ENCODE results near the gene KIAA0930.

- TF ChIP-seq SNAI2 (CRISPR knock-in tag; IDR thresholded peaks at IDR 0.05) (no peak), CSRNP3 (CRISPR knock-in tag; IDR thresholded peaks at IDR 0.05) (no peak), ISL1 (CRISPR knock-in tag; IDR thresholded peaks at IDR 0.05) (no peak), ZNF565 (CRISPR knock-in tag; conservative IDR thresholded peaks at IDR 0.05; ENCODE audit: low read depth) (no peak), POU6F1 (CRISPR knock-in tag; IDR thresholded peaks at IDR 0.05; ENCODE audit: borderline replicate concordance, low read depth) (no peak), ZFP30 (CRISPR knock-in tag; IDR thresholded peaks at IDR 0.05) (no peak), PATZ1 (CRISPR knock-in tag; IDR thresholded peaks at IDR 0.05; ENCODE audit: borderline replicate concordance) (no peak), OSR1 (CRISPR knock-in tag; IDR thresholded peaks at IDR 0.05) (no peak), TCF4 (CRISPR knock-in tag; IDR thresholded peaks at IDR 0.05; ENCODE audit: borderline replicate concordance) (no peak), TSHZ2 (CRISPR knock-in tag; IDR thresholded peaks at IDR 0.05) (no peak), ARNTL (CRISPR knock-in tag; IDR thresholded peaks at IDR 0.05; ENCODE audit: borderline replicate concordance, low read depth) (no peak), ZC3H10 (CRISPR knock-in tag; IDR thresholded peaks at IDR 0.05) (no peak), RARB (CRISPR knock-in tag; IDR thresholded peaks at IDR 0.05) (no peak)
These were observed 15.5 kb downstream of the KIAA0930 start for GRCh38 chr22:45224988-45225731.

All from SK-N-SH treated with all-trans-retinoic acid at 6 μM for 48 hours (cell line).